Endothelial cell of umbilical vein (primary cell): ENCODE results near the gene SLC12A7. TPM values are rescaled to one million over a fixed set of nuclear protein-coding genes. Genes with fewer than 3 reads are reported as not detected.

Experiments
- BruUV-seq: library from RNA; stranded (reverse); fragments of 400-500 nt; replicated peaks from 2 replicates; lab custom pipeline; 2021; lab: Mats Ljungman, UMichigan
- CTCF ChIA-PET: fragments of 300-600, 350-600 bp; sonication (Branson Sonifier 250); formaldehyde crosslinking; loops from one replicate; lab custom pipeline; 2021; ENCODE audit warnings: antibody characterized with exemption, inconsistent platforms; lab: Charles Lee
- POLR2A ChIA-PET: fragments of 300-600, 350-600 bp; sonication (Branson Sonifier 250); formaldehyde crosslinking; loops from one replicate; lab custom pipeline; 2021; ENCODE audit warnings: antibody characterized with exemption, inconsistent platforms; lab: Charles Lee
- DNase-seq: peaks from one replicate; pipeline ENCODE4 v3.0.0-alpha.2; 2011; ENCODE audit warnings: low read depth, low spot score
- FAIRE-seq: peaks from 2 replicates; lab custom pipeline; 2011; peaks lifted over from hg19 to GRCh38; lab: Jason Lieb, UNC
- H2AFZ ChIP-seq: 2 replicates; pipeline ENCODE4 v1.6.0; 2012; ENCODE audit warnings: low read depth, low read length, control low read depth, inconsistent platforms
- H3K27ac ChIP-seq: 2 replicates; pipeline ENCODE4 v1.5.1; 2011; ENCODE audit warnings: low read depth, mild to moderate bottlenecking, control low read depth, low read length, moderate library complexity; ENCODE audit not compliant: insufficient read depth
- H3K27me3 ChIP-seq, 2 experiments: 2 replicates each; pipeline versions ENCODE4 v1.6.0 to v1.6.1; 2011; ENCODE audit warnings: low read length in 2 of 2, mixed read lengths in 1 of 2; ENCODE audit not compliant: control insufficient read depth in 2 of 2, insufficient read depth in 2 of 2
- H3K36me3 ChIP-seq, 2 experiments: 2 replicates in 1 of 2; 3 replicates in 1 of 2; pipeline ENCODE4 v1.5.1; 2011; ENCODE audit warnings: low read length in 2 of 2, mild to moderate bottlenecking in 1 of 2, moderate library complexity in 1 of 2; ENCODE audit not compliant: control insufficient read depth in 2 of 2, insufficient read depth in 2 of 2; ENCODE audit errors: extremely low read depth in 1 of 2
- H3K4me1 ChIP-seq: 3 replicates; pipeline ENCODE4 v1.5.1; 2011; ENCODE audit warnings: mild to moderate bottlenecking, low read length; ENCODE audit not compliant: control insufficient read depth, insufficient read depth; ENCODE audit errors: extremely low read depth
- H3K4me2 ChIP-seq: 2 replicates; pipeline ENCODE4 v1.6.1; 2011; ENCODE audit warnings: low read length, control low read depth, mixed read lengths; ENCODE audit not compliant: insufficient read depth
- H3K4me3 ChIP-seq, 3 experiments: fragments of 200-600 bp in 1 of 3; sonication (generic), shearing (Covaris generic) in 1 of 3; replicated peaks in 1 of 3; 2 replicates each; pipeline ENCODE4 v1.5.1; 2011 to 2016; ENCODE audit warnings: control low read depth in 3 of 3, low read length in 3 of 3, mild to moderate bottlenecking in 2 of 3, inconsistent platforms in 1 of 3, low read depth in 1 of 3, moderate library complexity in 1 of 3; ENCODE audit not compliant: insufficient read depth in 1 of 3
- H3K79me2 ChIP-seq: 2 replicates; pipeline ENCODE4 v1.6.0; 2012; ENCODE audit warnings: low read length, inconsistent platforms; ENCODE audit not compliant: control insufficient read depth, insufficient read depth
- H3K9ac ChIP-seq: replicated peaks from 2 replicates; pipeline ENCODE3; 2011; ENCODE audit warnings: low read length, control low read depth; ENCODE audit not compliant: insufficient read depth; ENCODE audit errors: extremely low read depth
- H3K9me1 ChIP-seq: replicated peaks from 3 replicates; pipeline ENCODE4 v1.6.0; 2011; ENCODE audit warnings: mild to moderate bottlenecking, low read length; ENCODE audit not compliant: control insufficient read depth, insufficient read depth; ENCODE audit errors: extremely low read depth
- H3K9me3 ChIP-seq: replicated peaks from 2 replicates; pipeline ENCODE4 v1.5.1; 2012; ENCODE audit warnings: low read length, inconsistent platforms; ENCODE audit not compliant: control insufficient read depth, insufficient read depth
- H4K20me1 ChIP-seq: replicated peaks from 2 replicates; pipeline ENCODE3; 2011; ENCODE audit warnings: mild to moderate bottlenecking, low read length; ENCODE audit not compliant: control insufficient read depth, insufficient read depth; ENCODE audit errors: extremely low read depth
- CTCF ChIP-seq, 2 donors: IDR thresholded peaks; 1 replicate in 1 of 2; 2 replicates in 1 of 2; pipeline ENCODE4 v1.5.1; 2011; ENCODE audit warnings: low read length in 2 of 2, mild to moderate bottlenecking in 2 of 2, moderate library complexity in 2 of 2, control low read depth in 1 of 2, inconsistent platforms in 1 of 2, low read depth in 1 of 2; ENCODE audit not compliant: insufficient read depth in 1 of 2; ENCODE audit errors: extremely low read depth in 1 of 2
- EZH2 ChIP-seq: IDR thresholded peaks from 2 replicates; pipeline ENCODE4 v1.6.1; 2012; ENCODE audit warnings: borderline replicate concordance, low read depth, mild to moderate bottlenecking, moderate library complexity, low read length, inconsistent platforms; ENCODE audit not compliant: severe bottlenecking
- FOS ChIP-seq: IDR thresholded peaks from 2 replicates; pipeline ENCODE4 v1.6.1; 2011; ENCODE audit warnings: mild to moderate bottlenecking, low read length, moderate library complexity, borderline replicate concordance; ENCODE audit not compliant: insufficient read depth
- GATA2 ChIP-seq: IDR thresholded peaks from 2 replicates; pipeline ENCODE4 v1.7.0; 2011; ENCODE audit warnings: low read depth, mild to moderate bottlenecking, moderate library complexity, mixed read lengths, low read length; ENCODE audit not compliant: insufficient read length, insufficient read depth
- JUN ChIP-seq: IDR thresholded peaks from 2 replicates; pipeline ENCODE4 v1.6.1; 2011; ENCODE audit warnings: borderline replicate concordance, low read depth; ENCODE audit not compliant: insufficient read length, insufficient read depth
- MYC ChIP-seq: IDR thresholded peaks from one replicate; pipeline ENCODE4 v1.6.1; 2011; ENCODE audit warnings: mild to moderate bottlenecking, low read depth, low read length
- POLR2A ChIP-seq: IDR thresholded peaks from 2 replicates; pipeline ENCODE4 v1.6.1; 2012; ENCODE audit warnings: low read depth, mild to moderate bottlenecking, control low read depth, low read length
- dilution Hi-C: fragments of 300-500 bp; cut with MboI; formaldehyde crosslinking; loops from one replicate; pipeline ENCODE4 v1.15.0; 2019; ENCODE audit warnings: low sequenced_read_pairs; ENCODE audit not compliant: extremely low pct_ligation_motif_present
- intact Hi-C: fragments of 100-400 bp; cut with micrococcal nuclease; formaldehyde crosslinking; loops from one replicate; pipeline ENCODE4 v1.10.0; 2022
- polyA plus RNA-seq, 4 experiments: library from polyadenylated mRNA; depleted of rRNA in 3 of 4; stranded (reverse) in 3 of 4; unstranded in 1 of 4; fragments of >200 nt; gene quantifications; 2 replicates each; pipeline versions ENCODE4 v1.2.1 to v1.2.3, GENCODE V29; 2011 to 2012; ENCODE audit warnings: missing spikeins in 1 of 4
- total RNA-seq: library from RNA; stranded (reverse); gene quantifications from 2 replicates; pipeline ENCODE4 v1.2.3, GENCODE V29; 2021
- TF ChIP-seq, protein P1 (sequence below): IDR thresholded peaks from 2 replicates; pipeline ENCODE4 v1.6.1; 2011; ENCODE audit not compliant: insufficient read depth, insufficient read length

The SLC12A7 gene
- total and polyA plus RNA-seq, 2 donors (not counting 3 experiments of a cell fraction or from before 2014, with no cell fraction given) = 16.4 to 38.8 TPM

- no peak for FAIRE-seq
- Histone ChIP-seq H3K4me2 (no peak overlapping the region), H3K27ac (no peak overlapping the region), H4K20me1 (no peaks in the 10 kb centered on the region), H3K79me2 (no peaks in the 10 kb centered on the region), H3K9ac (no peak overlapping the region), H3K4me3 (no peak overlapping the region), H3K9me3 (no peaks in the 10 kb centered on the region), H3K9me1 (no peaks in the 10 kb centered on the region), H2AFZ (no peak overlapping the region), H3K36me3 (no peaks in the 10 kb centered on the region), H3K4me1 (no peaks in the 10 kb centered on the region), H3K27me3 (no peaks in the 10 kb centered on the region)
- intact Hi-C loops (no loop called here), dilution Hi-C loops (no loop called here)
- DNase-seq = no peak
- POLR2A ChIA-PET = no interaction called here
- TF ChIP-seq, protein P1, sequence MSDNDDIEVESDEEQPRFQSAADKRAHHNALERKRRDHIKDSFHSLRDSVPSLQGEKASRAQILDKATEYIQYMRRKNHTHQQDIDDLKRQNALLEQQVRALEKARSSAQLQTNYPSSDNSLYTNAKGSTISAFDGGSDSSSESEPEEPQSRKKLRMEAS = no peak
- TF ChIP-seq POLR2A = no peak
- no peak for TF ChIP-seq EZH2
- no peak for TF ChIP-seq GATA2
- TF ChIP-seq JUN = no peak
- no peak for TF ChIP-seq CTCF (IDR thresholded peaks at IDR 0.05; ENCODE audit: extremely low read depth in 1 of 2, insufficient read depth in 1 of 2, low read depth in 1 of 2, low read length in 2 of 2)
- TF ChIP-seq MYC = no peak
- no peak for TF ChIP-seq FOS
- CTCF ChIA-PET = interaction anchor here (0.9 to 1.3 kb wide), 2 partner anchors 8 to 11 kb away, joined by 3 read pairs; no protein-coding TSS in a partner anchor
- no TSS peak for BruUV-seq
Observed at GRCh38 chr5:1131726-1132125, 19.9 kb upstream of the SLC12A7 start.
